Muscle of leg (tissue), 11 donors: ENCODE results near the gene MS4A4E. TPM values are rescaled to one million over a fixed set of nuclear protein-coding genes. Genes with fewer than 3 reads are reported as not detected.

Experiments
- DNase-seq: peaks from one replicate; pipeline ENCODE4 v3.0.0; 2013
- H3K27ac ChIP-seq: one replicate; pipeline ENCODE4 v1.5.1; 2013; ENCODE audit warnings: mild to moderate bottlenecking, low read length, control low read depth
- H3K27me3 ChIP-seq: one replicate; pipeline ENCODE4 v1.6.1; 2013; ENCODE audit warnings: low read length; ENCODE audit not compliant: control insufficient read depth, insufficient read depth
- H3K36me3 ChIP-seq: one replicate; pipeline ENCODE4 v1.6.1; 2013; ENCODE audit warnings: low read length; ENCODE audit not compliant: control insufficient read depth, insufficient read depth
- H3K4me1 ChIP-seq: one replicate; pipeline ENCODE4 v1.6.1; 2013; ENCODE audit warnings: low read length; ENCODE audit not compliant: control insufficient read depth, insufficient read depth
- H3K4me3 ChIP-seq: one replicate; pipeline ENCODE4 v1.5.1; 2013; ENCODE audit warnings: low read length, control low read depth
- H3K9me3 ChIP-seq: replicated peaks from 2 replicates; pipeline ENCODE4 v1.6.1; 2013; ENCODE audit warnings: low read depth, low read length; ENCODE audit not compliant: control insufficient read depth
- WGBS: methylation state at CpG from one replicate; pipeline ENCODE4 v1.1.5; 2013; ENCODE audit warnings: missing lambda C conversion rate; ENCODE audit not compliant: insufficient coverage; 5-methylcytosine and 5-hydroxymethylcytosine counted together
- polyA plus RNA-seq, 8 donors: library from polyadenylated mRNA; unstranded; fragments of 120-200 nt; gene quantifications; one replicate each; pipeline versions ENCODE4 v1.2.1 to v1.2.3, GENCODE V29; 2013; ENCODE audit warnings: inconsistent platforms in 1 of 8, low replicate concordance in 1 of 8; ENCODE audit not compliant: insufficient read length in 8 of 8, insufficient read depth in 1 of 8
- total RNA-seq: library from RNA; stranded (reverse); fragments of 120-200 nt; gene quantifications from one replicate; pipeline ENCODE4 v1.2.4, GENCODE V29; 2013

Gene MS4A4E
- total and polyA plus RNA-seq, 9 donors, result 0.18 to 2.4 (median 1.8) TPM

DNA sequence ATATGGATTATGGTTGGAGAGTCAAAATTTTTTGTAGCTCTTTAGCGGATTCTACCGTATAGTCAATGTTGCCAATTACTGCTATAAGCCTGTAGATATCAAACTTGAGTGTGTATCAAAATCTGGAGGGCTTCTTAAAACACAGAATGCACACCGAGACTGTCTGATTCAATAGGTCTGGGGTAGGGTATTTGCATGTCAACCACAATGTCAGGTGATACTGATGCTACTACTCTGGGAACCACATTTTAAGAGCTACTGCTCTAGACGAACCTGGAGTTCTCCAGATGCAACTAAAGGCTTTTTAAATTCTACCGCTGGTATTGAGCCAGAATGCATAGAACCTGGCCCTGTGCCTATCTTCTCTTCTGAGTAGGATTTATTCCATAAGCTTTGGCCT, 21.7 kb upstream of the MS4A4E start:
- no peak overlapping the region for H3K27ac ChIP-seq
- no peaks in the 10 kb centered on the region for H3K36me3 ChIP-seq
- DNase-seq, result no peak
- no peaks in the 10 kb centered on the region for H3K4me1 ChIP-seq
- 80% methylated on average over 3 of the region's 5 CpGs for WGBS
- H3K27me3 ChIP-seq, result no peaks in the 10 kb centered on the region
- no peaks in the 10 kb centered on the region for H3K9me3 ChIP-seq
- H3K4me3 ChIP-seq, result no peak overlapping the region

DNA sequence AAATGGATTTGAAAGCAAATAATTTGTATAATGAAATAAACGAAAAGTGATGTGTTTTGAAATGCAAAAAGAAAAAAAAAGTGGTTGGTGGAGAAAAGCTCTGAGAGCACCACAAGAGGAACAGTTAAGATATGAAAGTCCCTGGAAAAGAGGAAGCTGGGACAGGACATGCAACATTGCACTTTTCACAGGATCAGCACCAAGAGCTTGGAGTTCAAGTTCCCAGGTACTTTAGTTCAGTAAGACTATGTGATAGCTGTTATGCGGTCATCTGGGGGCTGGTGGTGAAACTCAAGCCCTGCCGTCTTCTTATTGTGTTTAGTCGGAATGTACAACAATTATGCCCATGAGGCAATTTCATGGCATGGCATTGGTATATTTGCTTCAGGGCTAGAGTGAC, 20.5 kb upstream of the MS4A4E start:
- Histone ChIP-seq H3K36me3 (no peaks in the 10 kb centered on the region), H3K4me1 (no peaks in the 10 kb centered on the region), H3K4me3 (no peak overlapping the region), H3K27ac (no peak overlapping the region), H3K9me3 (no peaks in the 10 kb centered on the region), H3K27me3 (no peaks in the 10 kb centered on the region)
- WGBS, result 86% methylated on average over 3 of the region's 4 CpGs
- peak; percentile 32 for DNase-seq

DNA sequence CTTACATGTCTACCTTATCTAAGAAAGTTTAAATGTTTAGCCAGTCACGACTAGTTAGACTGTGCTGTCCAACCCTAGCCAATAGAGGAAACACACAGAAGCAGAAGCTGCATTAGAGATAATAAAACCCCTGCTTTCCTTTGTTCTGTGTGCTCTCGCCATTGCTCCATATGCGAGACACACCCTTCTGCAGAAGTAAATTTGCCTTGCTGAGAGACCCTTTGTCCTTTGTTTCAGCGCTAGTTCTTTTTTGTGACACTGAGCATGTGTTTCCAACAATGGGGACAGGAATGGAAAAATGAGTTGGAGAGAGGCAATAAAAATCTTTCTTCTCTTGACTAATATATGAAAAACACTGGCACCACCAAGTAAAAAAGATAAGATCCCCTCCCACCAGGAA, 18.1 kb upstream of the MS4A4E start:
- H3K9me3 ChIP-seq, result no peaks in the 10 kb centered on the region
- H3K4me1 ChIP-seq, result no peaks in the 10 kb centered on the region
- 71% methylated on average over 2 of the region's 4 CpGs for WGBS

DNA sequence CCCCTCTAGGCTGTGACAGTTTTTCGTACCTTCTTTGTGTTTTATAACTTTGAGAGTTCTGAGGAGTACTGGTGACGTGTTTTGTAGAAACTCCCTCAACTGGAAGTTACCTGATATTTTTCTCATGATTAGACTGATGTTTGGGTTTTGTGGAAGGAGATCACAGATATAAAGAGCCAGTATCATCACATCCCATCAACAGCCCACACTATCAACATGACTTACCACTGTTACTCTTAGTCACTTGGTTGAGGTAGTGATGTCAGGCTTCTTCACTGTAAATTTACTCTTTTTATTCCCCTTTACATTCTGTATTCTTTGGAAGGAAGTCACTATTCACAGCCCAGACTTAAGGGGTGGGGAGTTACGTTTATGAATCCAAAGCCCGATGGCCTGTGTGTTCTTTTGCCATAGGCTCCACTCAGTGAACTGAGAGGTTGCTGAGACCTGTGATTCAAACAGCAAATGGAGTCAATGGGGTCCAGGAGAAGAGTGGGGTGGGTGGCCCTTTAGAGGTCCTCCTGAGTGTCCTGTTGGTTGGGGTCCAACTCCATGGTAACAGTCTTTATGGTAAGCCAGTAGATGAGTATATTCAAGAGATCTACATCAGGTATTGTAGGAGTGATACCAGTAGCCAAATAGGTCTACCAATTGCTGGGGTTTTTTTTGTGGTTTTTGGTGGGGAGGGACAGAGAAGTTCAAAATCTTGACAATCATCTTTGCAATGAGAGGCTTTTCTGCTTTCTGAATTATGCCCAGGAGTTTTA, 15.2 kb upstream of the MS4A4E start:
- H3K36me3 ChIP-seq, result no peaks in the 10 kb centered on the region
- no peaks in the 10 kb centered on the region for H3K27me3 ChIP-seq
- no peaks in the 10 kb centered on the region for H3K4me1 ChIP-seq
- no peak overlapping the region for H3K27ac ChIP-seq
- H3K4me3 ChIP-seq, result no peak overlapping the region
- DNase-seq, result no peak
- WGBS, result no CpG with 5 or more reads among the region's 4 CpGs
- H3K9me3 ChIP-seq, result peaks cover 5% of the 10 kb centered on the region

More for the DNA sequence above, 18.1 kb upstream of the MS4A4E start:
- DNase-seq, result no peak
- no peaks in the 10 kb centered on the region for H3K36me3 ChIP-seq
- H3K27ac ChIP-seq, result no peak overlapping the region
- H3K4me3 ChIP-seq, result no peak overlapping the region
- no peaks in the 10 kb centered on the region for H3K27me3 ChIP-seq

DNA sequence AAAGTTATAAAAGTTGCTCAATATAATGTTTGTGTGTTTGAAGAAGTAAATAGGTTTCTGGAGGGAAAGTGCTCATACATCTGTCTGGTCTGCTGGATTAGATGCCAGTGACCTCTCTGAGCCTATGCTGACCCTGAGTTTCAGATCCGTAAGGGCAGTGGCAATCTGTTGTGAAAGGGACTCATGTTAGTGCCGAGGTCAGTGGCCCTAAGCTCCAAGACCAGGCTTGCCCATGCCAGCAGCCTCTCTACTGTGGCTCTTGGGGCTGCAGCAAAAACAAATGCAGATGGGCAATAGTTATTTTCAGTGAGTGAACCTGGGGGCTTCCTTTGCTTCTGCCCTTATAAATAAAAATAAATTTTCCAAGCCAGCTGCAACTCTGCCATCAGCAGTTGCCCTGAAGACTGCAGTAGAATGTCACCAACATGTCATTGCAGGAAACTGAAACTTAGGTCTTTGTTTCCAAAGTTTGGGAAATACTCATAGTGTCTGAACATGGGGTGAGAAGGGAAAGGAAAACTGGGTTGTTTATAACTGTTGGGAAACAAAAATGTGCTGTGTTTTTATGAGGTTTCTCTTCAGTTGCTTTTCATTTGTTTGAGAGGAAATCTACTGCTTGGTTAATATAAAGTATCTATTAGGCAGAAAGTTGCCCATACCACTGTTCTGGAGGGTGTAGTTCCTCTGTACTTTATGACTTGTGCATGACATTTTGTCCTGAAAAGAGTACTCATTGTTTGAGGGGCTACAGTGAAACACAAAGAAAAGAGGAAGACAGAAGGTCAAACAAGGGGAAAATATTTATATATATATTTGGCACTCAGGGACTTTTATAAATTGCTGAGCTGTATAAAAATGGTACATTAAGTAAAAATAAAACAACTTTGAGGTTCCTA, 9.5 kb upstream of the MS4A4E start:
- Histone ChIP-seq H3K27ac (peak overlapping the region; percentile 7), H3K9me3 (peaks cover 5% of the 10 kb centered on the region), H3K4me1 (no peaks in the 10 kb centered on the region), H3K27me3 (no peaks in the 10 kb centered on the region), H3K4me3 (no peak overlapping the region), H3K36me3 (no peaks in the 10 kb centered on the region)
- WGBS, result 34% methylated on average over 2 of the region's 2 CpGs
- no peak for DNase-seq

DNA sequence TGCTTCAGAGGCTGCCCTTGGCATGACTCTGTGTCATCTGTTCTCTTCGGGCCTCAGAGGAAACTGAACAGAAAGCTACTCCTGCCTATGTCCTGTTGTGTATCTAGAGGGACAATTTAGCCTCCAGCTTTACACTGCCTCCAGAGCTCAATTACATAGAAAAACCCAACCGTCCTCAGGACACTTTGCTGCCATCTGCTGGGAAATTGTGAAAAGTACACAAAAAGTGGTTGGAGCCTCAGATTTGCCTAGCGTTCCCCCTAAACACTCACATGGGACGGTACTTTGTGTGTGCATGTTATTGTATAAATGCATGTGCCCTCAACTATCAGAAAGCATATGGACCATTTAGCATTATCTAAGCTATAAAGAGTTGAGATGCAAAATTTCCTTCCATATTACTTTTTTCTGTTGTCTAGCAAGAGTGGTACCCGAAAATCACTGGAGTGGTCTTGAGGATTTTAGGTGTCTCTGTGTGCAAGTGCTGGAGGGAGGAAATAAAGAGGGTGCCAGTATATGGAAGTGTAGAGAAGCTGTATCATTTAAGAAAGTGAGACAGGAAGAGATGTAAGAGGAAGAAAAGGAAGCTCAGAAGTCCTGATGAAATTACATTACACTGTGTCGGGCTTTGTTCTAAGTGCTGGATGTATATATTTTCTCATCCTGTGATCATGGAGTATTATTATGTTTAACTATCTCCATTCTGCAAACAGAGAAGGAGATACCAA, 8.7 kb upstream of the MS4A4E start:
- H3K4me1 ChIP-seq, result no peaks in the 10 kb centered on the region
- H3K36me3 ChIP-seq, result no peaks in the 10 kb centered on the region
- no peaks in the 10 kb centered on the region for H3K27me3 ChIP-seq
- H3K27ac ChIP-seq, result no peak overlapping the region
- peaks cover 5% of the 10 kb centered on the region for H3K9me3 ChIP-seq
- DNase-seq, result peak; percentile 45
- H3K4me3 ChIP-seq, result no peak overlapping the region
- 33% methylated on average over 1 of the region's 6 CpGs for WGBS

DNA sequence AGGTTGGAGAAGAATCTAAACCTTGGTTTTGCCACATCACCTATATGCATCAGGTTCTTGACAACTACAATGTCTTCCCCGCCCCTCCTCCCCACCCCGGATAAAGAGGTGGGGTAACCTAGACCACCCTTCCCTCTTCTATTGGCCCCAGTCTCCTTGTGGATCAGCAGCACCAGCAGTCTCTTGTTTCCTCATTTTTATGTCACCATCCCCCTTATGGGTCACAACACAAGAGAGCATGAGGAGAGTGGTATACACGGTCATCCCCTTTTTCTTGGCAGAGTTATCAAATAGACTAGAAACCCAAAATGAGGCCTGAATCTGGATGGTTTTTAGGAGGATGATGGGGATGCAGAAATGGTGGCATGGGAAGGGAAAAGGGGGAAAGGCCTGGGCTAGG, 1.2 kb downstream of the MS4A4E start:
- Histone ChIP-seq H3K27me3 (no peaks in the 10 kb centered on the region), H3K4me1 (no peaks in the 10 kb centered on the region), H3K4me3 (no peak overlapping the region), H3K9me3 (no peaks in the 10 kb centered on the region), H3K27ac (no peak overlapping the region), H3K36me3 (no peaks in the 10 kb centered on the region)
- 96% methylated on average over 2 of the region's 3 CpGs for WGBS
- DNase-seq, result no peak

DNA sequence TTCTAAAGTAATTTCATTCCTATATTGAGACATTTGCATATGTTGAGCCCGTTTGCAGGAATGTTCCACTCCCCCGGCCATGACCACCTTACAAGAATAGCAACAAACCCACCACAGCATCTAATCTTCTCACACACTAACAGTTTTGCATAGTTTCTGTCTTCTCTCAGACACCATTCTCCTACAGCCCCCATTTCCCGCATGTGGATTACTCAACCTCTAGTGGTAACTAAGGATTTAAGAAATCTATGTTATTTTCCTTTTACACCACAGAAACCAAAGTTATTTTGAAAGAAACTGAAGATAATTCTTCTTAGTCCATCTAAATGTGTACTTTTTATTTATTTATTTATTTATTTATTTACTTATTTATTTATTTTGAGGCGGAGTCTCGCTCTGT, 2.3 kb downstream of the MS4A4E start:
- Histone ChIP-seq H3K36me3 (no peaks in the 10 kb centered on the region), H3K27ac (no peak overlapping the region), H3K4me3 (no peak overlapping the region)

DNA sequence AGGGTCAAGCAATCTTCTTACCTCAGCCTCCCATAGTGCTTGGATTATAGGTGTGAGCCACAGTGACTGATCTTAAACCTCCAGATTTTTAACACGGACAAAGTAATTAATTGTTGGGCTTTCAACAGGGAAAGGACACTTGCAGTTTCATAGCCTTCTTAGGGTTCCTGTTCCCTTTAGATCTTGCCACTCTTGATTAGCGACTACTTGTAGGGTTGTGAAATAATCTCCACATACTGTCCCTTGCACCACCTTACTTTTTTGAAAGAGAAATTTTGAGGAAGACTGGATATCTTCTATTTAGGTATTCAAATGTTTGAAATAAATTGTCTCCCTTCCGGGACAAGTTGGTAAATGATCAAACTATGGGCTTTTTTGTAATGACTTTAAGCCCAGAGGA, 7.6 kb downstream of the MS4A4E start:
- no peak overlapping the region for H3K4me3 ChIP-seq
- WGBS, result no CpG with 5 or more reads among the region's 3 CpGs
- H3K9me3 ChIP-seq, result no peaks in the 10 kb centered on the region
- no peaks in the 10 kb centered on the region for H3K4me1 ChIP-seq
- no peak for DNase-seq
- H3K27me3 ChIP-seq, result no peaks in the 10 kb centered on the region
- no peaks in the 10 kb centered on the region for H3K36me3 ChIP-seq
- no peak overlapping the region for H3K27ac ChIP-seq

More for the DNA sequence above, 2.3 kb downstream of the MS4A4E start:
- H3K4me1 ChIP-seq, result no peaks in the 10 kb centered on the region
- no peaks in the 10 kb centered on the region for H3K9me3 ChIP-seq
- H3K27me3 ChIP-seq, result no peaks in the 10 kb centered on the region
- WGBS, result 90% methylated on average over 2 of the region's 5 CpGs
- no peak for DNase-seq

DNA sequence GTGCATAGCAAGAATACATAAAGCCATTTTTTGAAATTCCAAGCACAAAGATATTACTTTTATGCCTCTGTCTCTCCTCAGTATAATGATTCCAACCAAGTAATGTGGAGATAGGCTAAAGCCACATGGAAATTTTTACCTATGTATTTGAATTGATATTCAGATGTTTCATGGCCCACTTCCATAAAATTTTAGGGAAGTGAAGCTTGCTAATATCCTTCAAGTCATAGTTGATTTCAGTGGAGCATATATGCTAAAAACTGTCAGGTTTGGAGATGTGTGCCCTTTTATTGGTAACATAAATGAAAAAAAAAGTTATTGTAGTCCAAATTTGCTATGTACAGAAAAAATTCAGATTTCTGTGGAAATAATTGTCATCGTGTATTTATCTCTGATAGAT, 12.3 kb downstream of the MS4A4E start:
- WGBS, result no CpG with 5 or more reads among the region's 1 CpG
- Histone ChIP-seq H3K4me3 (no peak overlapping the region), H3K4me1 (no peaks in the 10 kb centered on the region), H3K27me3 (no peaks in the 10 kb centered on the region), H3K27ac (no peak overlapping the region), H3K36me3 (no peaks in the 10 kb centered on the region), H3K9me3 (no peaks in the 10 kb centered on the region)
- DNase-seq, result no peak
